NCI-H1930 (cell line): ENCODE data around the gene TM9SF2.
"Not testable (repeated sequence)": the region's sequence is repeated elsewhere in the genome, so short reads cannot be mapped to it uniquely, and the experiment has no call there.

Source experiments
- DNase-seq, 2 experiments: peaks; one replicate each; lab custom pipeline; 2025; lab: John Stamatoyannopoulos, UW

Gene TM9SF2

GRCh38 chr13:99536023-99536422, 34.8 kb downstream of the TM9SF2 start:
- DNase-seq, result no peak

- DNase-seq, result no peak
Observed at GRCh38 chr13:99540530-99540929, 39.3 kb downstream of the TM9SF2 start.

GRCh38 chr13:99542788-99543406, 41.6 kb downstream of the TM9SF2 start:
- no peak for DNase-seq

- DNase-seq, result no peak
Observed at GRCh38 chr13:99545361-99545760, 44.1 kb downstream of the TM9SF2 start.

GRCh38 chr13:99545979-99546378, 44.7 kb downstream of the TM9SF2 start:
- no peak for DNase-seq

- no peak for DNase-seq
Observed at GRCh38 chr13:99546878-99547277, 45.6 kb downstream of the TM9SF2 start.

- DNase-seq, result no peak
Observed at GRCh38 chr13:99548448-99548847, 47.2 kb downstream of the TM9SF2 start.

- no peak for DNase-seq
Observed at GRCh38 chr13:99553033-99553432, 51.8 kb downstream of the TM9SF2 start.

- DNase-seq, result no peak
Observed at GRCh38 chr13:99555149-99555548, 53.9 kb downstream of the TM9SF2 start.

- no peak for DNase-seq
Observed at GRCh38 chr13:99556867-99557443, 55.7 kb downstream of the TM9SF2 start.

- no peak for DNase-seq
Observed at GRCh38 chr13:99558570-99559180, 57.4 kb downstream of the TM9SF2 start.

- no peak for DNase-seq
Observed at GRCh38 chr13:99559560-99559959, 58.3 kb downstream of the TM9SF2 start.

- no peak for DNase-seq
Observed at GRCh38 chr13:99563404-99563803, 62.1 kb downstream of the TM9SF2 start.

GRCh38 chr13:99564386-99564785, 63.1 kb downstream of the TM9SF2 start:
- no peak for DNase-seq

- DNase-seq, result no peak
Observed at GRCh38 chr13:99565478-99566124, 64.3 kb downstream of the TM9SF2 start.

- DNase-seq, result no peak
Observed at GRCh38 chr13:99566125-99567083, 65.1 kb downstream of the TM9SF2 start.

GRCh38 chr13:99568901-99569300, 67.6 kb downstream of the TM9SF2 start:
- DNase-seq, result not testable (repeated sequence)

- no peak for DNase-seq
Observed at GRCh38 chr13:99572131-99572530, 70.9 kb downstream of the TM9SF2 start.

- DNase-seq, result no peak
Observed at GRCh38 chr13:99572921-99573320, 71.6 kb downstream of the TM9SF2 start.

GRCh38 chr13:99575376-99576120, 74.3 kb downstream of the TM9SF2 start:
- DNase-seq, result no peak
